K562 (cell line): ENCODE results near the gene BEST1. TPM values are rescaled to one million over a fixed set of nuclear protein-coding genes. Genes with fewer than 3 reads are reported as not detected.

ENCODE experiments used
- ATAC-seq: fragments of 200-7000 bp; cut with Tn5 transposase; 3 replicates; pipeline ENCODE4 v1.9.1; 2020; ENCODE audit warnings: moderate library complexity
- BruUV-seq: library from RNA; stranded (reverse); fragments of 400-500 nt; replicated peaks from 2 replicates; lab custom pipeline; 2021; lab: Mats Ljungman, UMichigan
- CTCF ChIA-PET: fragments of 300-600 bp; formaldehyde crosslinking; extraction: SDS; loops from one replicate; lab custom pipeline; 2021; ENCODE audit warnings: low intra/inter-chr PET ratio; lab: Yijun Ruan, JAX
- POLR2A ChIA-PET: fragments of 300-600, 350-650 bp; sonication (Branson Sonifier 250); formaldehyde crosslinking; extraction: SDS; loops from one replicate; lab custom pipeline; 2021; ENCODE audit warnings: antibody characterized with exemption, inconsistent platforms; lab: Yijun Ruan, JAX
- DNase-seq, 4 experiments: peaks; one replicate each; pipeline versions ENCODE4 v3.0.0 to v3.0.0-alpha.2; 2011 to 2018; ENCODE audit warnings: low spot score in 3 of 4, mixed read lengths in 3 of 4; ENCODE audit errors: extremely low read depth in 1 of 4
- FAIRE-seq: peaks from 2 replicates; lab custom pipeline; 2011; peaks lifted over from hg19 to GRCh38; lab: Jason Lieb, UNC
- H2AFZ ChIP-seq: 2 replicates; pipeline ENCODE4 v1.6.0; 2011; ENCODE audit warnings: low read depth, low read length, control low read depth, inconsistent platforms
- H3K27ac ChIP-seq: fragments of 200-600 bp; 3 replicates; pipeline ENCODE4 v1.8.0; 2011; ENCODE audit warnings: low read depth, mild to moderate bottlenecking, control low read depth, inconsistent platforms, low read length, moderate library complexity, mixed read lengths; ENCODE audit errors: extremely low read depth
- H3K27me3 ChIP-seq, 2 experiments: fragments of 300-600 bp in 1 of 2; 2 replicates in 1 of 2; 3 replicates in 1 of 2; pipeline versions ENCODE4 v1.6.0 to v1.8.0; 2011; ENCODE audit warnings: inconsistent platforms in 2 of 2, low read length in 2 of 2, mild to moderate bottlenecking in 1 of 2, mixed read lengths in 1 of 2, moderate library complexity in 1 of 2; ENCODE audit not compliant: control insufficient read depth in 2 of 2, insufficient read depth in 2 of 2
- H3K36me3 ChIP-seq: fragments of 300-600 bp; 3 replicates; pipeline ENCODE4 v1.8.0; 2011; ENCODE audit warnings: mild to moderate bottlenecking, low read length, inconsistent platforms; ENCODE audit not compliant: control insufficient read depth, insufficient read depth
- H3K4me1 ChIP-seq, 2 experiments: fragments of 200-600 bp in 1 of 2; replicated peaks in 1 of 2; 2 replicates in 1 of 2; 3 replicates in 1 of 2; pipeline versions ENCODE4 v1.5.1 to v1.8.0; 2011; ENCODE audit warnings: inconsistent platforms in 2 of 2, low read length in 2 of 2, mild to moderate bottlenecking in 1 of 2, mixed read lengths in 1 of 2, moderate library complexity in 1 of 2; ENCODE audit not compliant: control insufficient read depth in 2 of 2, insufficient read depth in 2 of 2
- H3K4me2 ChIP-seq: 2 replicates; pipeline ENCODE4 v1.6.1; 2011; ENCODE audit warnings: low read length, control low read depth, inconsistent platforms, mixed read lengths; ENCODE audit not compliant: insufficient read depth
- H3K4me3 ChIP-seq: fragments of 200-600 bp; sonication (generic), shearing (Covaris generic); 2 replicates; pipeline ENCODE4 v1.5.1; 2016; ENCODE audit warnings: control low read depth, inconsistent platforms
- H3K79me2 ChIP-seq: fragments of 200-600 bp; 3 replicates; pipeline ENCODE4 v1.8.0; 2011; ENCODE audit warnings: low read length, inconsistent platforms; ENCODE audit not compliant: control insufficient read depth, insufficient read depth
- H3K9ac ChIP-seq, 2 experiments: 2 replicates each; pipeline versions ENCODE4 v1.6.0 to v1.6.1; 2011; ENCODE audit warnings: low read depth in 2 of 2, low read length in 2 of 2, control low read depth in 1 of 2, inconsistent platforms in 1 of 2, mild to moderate bottlenecking in 1 of 2, mixed read lengths in 1 of 2; ENCODE audit not compliant: insufficient read depth in 1 of 2
- H3K9me1 ChIP-seq: one replicate; pipeline ENCODE4 v1.6.0; 2011; ENCODE audit warnings: inconsistent platforms, mild to moderate bottlenecking, low read length, moderate library complexity; ENCODE audit not compliant: control insufficient read depth, insufficient read depth
- H3K9me3 ChIP-seq: replicated peaks from 2 replicates; pipeline ENCODE4 v1.5.1; 2011; ENCODE audit warnings: low read depth, low read length, inconsistent platforms; ENCODE audit not compliant: control insufficient read depth, insufficient read depth
- H4K20me1 ChIP-seq: replicated peaks from 2 replicates; pipeline ENCODE4 v1.6.1; 2011; ENCODE audit warnings: low read length, inconsistent platforms, mixed read lengths; ENCODE audit not compliant: control insufficient read depth, insufficient read depth
- ATF1 ChIP-seq, 2 experiments: fragments of 450-650 bp in 1 of 2; IDR thresholded peaks; 2 replicates each; pipeline ENCODE4 v1.6.1; 2016; ENCODE audit warnings: missing compliant biosample characterization in 1 of 2, missing genetic modification characterization in 1 of 2
- BRF1 ChIP-seq: IDR thresholded peaks from 3 replicates; pipeline ENCODE4 v1.6.1; 2011; ENCODE audit warnings: borderline replicate concordance, mild to moderate bottlenecking; ENCODE audit not compliant: insufficient read length; ENCODE audit errors: extremely low read depth
- CHD2 ChIP-seq: IDR thresholded peaks from 2 replicates; pipeline ENCODE4 v1.6.1; 2011; ENCODE audit warnings: low read depth, low read length
- CREBBP ChIP-seq: IDR thresholded peaks from one replicate; pipeline ENCODE4 v1.6.1; 2012; ENCODE audit warnings: low read depth, mild to moderate bottlenecking, control low read depth, inconsistent platforms, low read length
- PHB ChIP-seq: fragments of 250-450 bp; sonication (Bioruptor Pico); IDR thresholded peaks from 2 replicates; pipeline ENCODE4 v1.5.0; 2021
- RAD51 ChIP-seq: fragments of 450-650 bp; IDR thresholded peaks from 2 replicates; pipeline ENCODE4 v1.7.1; 2016; ENCODE audit warnings: low read depth, mild to moderate bottlenecking, borderline replicate concordance
- SOX6 ChIP-seq: fragments of 450-650 bp; IDR thresholded peaks from 2 replicates; pipeline ENCODE4 v1.6.1; 2014; ENCODE audit warnings: mild to moderate bottlenecking
- SREBF2 ChIP-seq: sonication (generic); formaldehyde crosslinking; IDR thresholded peaks from 2 replicates; pipeline ENCODE4 v1.4.0; 2020; ENCODE audit warnings: mild to moderate bottlenecking, missing genetic modification reagents
- STAT5A ChIP-seq: IDR thresholded peaks from 2 replicates; pipeline ENCODE4 v1.6.1; 2012; ENCODE audit warnings: low read length, inconsistent platforms, borderline replicate concordance
- ZFP36 ChIP-seq: fragments of 150-350 bp; IDR thresholded peaks from 2 replicates; pipeline ENCODE4 v1.6.1; 2018; ENCODE audit warnings: low read length, low read depth; ENCODE audit not compliant: partially characterized antibody
- ZNF174 ChIP-seq: fragments of 250-450 bp; sonication (Bioruptor Pico); IDR thresholded peaks from 2 replicates; pipeline ENCODE4 v1.4.0; 2020; ENCODE audit warnings: mild to moderate bottlenecking
- ZNF24 ChIP-seq: fragments of 450-650 bp; IDR thresholded peaks from 2 replicates; pipeline ENCODE4 v1.6.1; 2016
- WGBS: fragments of 100-300 bp; shearing (Covaris generic); methylation state at CpG from one replicate; pipeline ENCODE4 v1.1.6; 2016; ENCODE audit warnings: low coverage, mixed read lengths; ENCODE audit not compliant: insufficient coverage; ENCODE audit errors: missing lambda C conversion rate; 5-methylcytosine and 5-hydroxymethylcytosine counted together
- in situ Hi-C: fragments of 300-500 bp; cut with MboI; formaldehyde crosslinking; loops from 4 replicates; pipeline ENCODE4 v1.15.0; 2018; ENCODE audit warnings: inconsistent platforms, mixed read lengths
- intact Hi-C: fragments of 100-400 bp; cut with micrococcal nuclease; formaldehyde crosslinking; loops from 2 replicates; pipeline ENCODE4 v1.14.2; 2022
- polyA plus RNA-seq, 8 experiments: library from polyadenylated mRNA; depleted of rRNA in 4 of 8; stranded (reverse) in 5 of 8; unstranded in 3 of 8; fragments of >200 nt; fragmentation: Nextera tagmentation in 2 of 8; fragmentation: Illumina TruSeq in 1 of 8; extraction: Ambion mirVana in 2 of 8; extraction: Trizol in 1 of 8; gene quantifications; 2 replicates each; pipeline versions ENCODE4 v1.2.1 to v1.2.3, GENCODE V29; 2011 to 2014; ENCODE audit warnings: inconsistent platforms in 1 of 8, missing spikeins in 1 of 8
- total RNA-seq, 7 experiments: library from RNA; depleted of rRNA in 6 of 7; stranded (reverse); fragments of >200 nt in 6 of 7; fragmentation: Illumina TruSeq in 2 of 7; extraction: Trizol in 2 of 7; gene quantifications; 2 replicates each; pipeline versions ENCODE4 v1.2.1 to v1.2.3, GENCODE V29; 2011 to 2021; ENCODE audit warnings: low replicate concordance in 1 of 7
- TF ChIP-seq, protein P1 (sequence below): IDR thresholded peaks from 2 replicates; pipeline ENCODE4 v1.6.1; 2011; ENCODE audit not compliant: insufficient read length; ENCODE audit errors: extremely low read depth
- TF ChIP-seq, protein P2 (sequence below): fragments of 200-800 bp; sonication (Bioruptor generic); IDR thresholded peaks from 2 replicates; pipeline ENCODE4 v1.6.1; 2017; ENCODE audit warnings: missing genetic modification characterization, missing compliant biosample characterization

The BEST1 gene
- total and polyA plus RNA-seq, 9 of the 15 experiments (the other 6 are each of a cell fraction or from before 2014, with no cell fraction given), result 0.07 to 1.3 (median 0.40) TPM

DNA sequence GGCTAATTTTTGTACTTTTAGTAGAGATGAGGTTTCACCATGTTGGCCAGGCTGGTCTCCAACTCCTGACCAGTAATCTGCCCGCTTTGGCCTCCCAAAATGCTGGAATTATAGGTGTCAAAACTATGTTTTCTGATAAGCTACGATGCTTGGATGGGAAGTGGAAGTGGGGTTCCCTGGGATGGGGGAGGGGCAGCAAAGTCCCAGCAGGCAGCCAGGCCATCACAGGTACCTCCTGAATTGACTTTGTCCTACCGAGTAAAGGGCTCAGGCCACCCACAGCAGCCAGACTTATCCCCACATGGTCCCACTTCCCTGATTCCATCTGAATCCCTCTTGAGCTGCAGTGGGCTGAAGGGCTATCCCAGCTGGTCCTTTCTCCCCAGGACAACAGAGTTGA lies 10.4 kb downstream of the BEST1 start:
- ChIA-PET POLR2A (interaction anchor here (0.6 to 11.8 kb wide), 8 partner anchors 11 to 244 kb away, joined by 3 to 327 read pairs (median 4); partner anchors contain the start of gene BEST1), CTCF (no interaction called here)
- Histone ChIP-seq H3K4me3 (no peak overlapping the region), H3K27ac (no peak overlapping the region), H3K79me2 (peaks cover 22% of the 10 kb centered on the region), H3K4me1 (peaks cover 38 to 45% of the 10 kb centered on the region in 2 experiments), H3K36me3 (peaks cover 26% of the 10 kb centered on the region), H3K4me2 (no peak overlapping the region), H3K9me3 (no peaks in the 10 kb centered on the region), H3K9ac (no peak overlapping the region; a peak in 1 of 4 replicates), H2AFZ (no peak overlapping the region), H3K27me3 (no peaks in the 10 kb centered on the region), H4K20me1 (peaks cover 29% of the 10 kb centered on the region), H3K9me1 (peaks cover 6% of the 10 kb centered on the region)
- intact Hi-C loops, result no loop called here
- FAIRE-seq (no peak), ATAC-seq (no peak), DNase-seq (peak in 1 of 4 experiments; percentile 4)
- in situ Hi-C loops, result no loop called here
- no TSS peak for BruUV-seq
- WGBS, result 45% methylated on average over 3 of the region's 3 CpGs
- TF ChIP-seq, protein P1, sequence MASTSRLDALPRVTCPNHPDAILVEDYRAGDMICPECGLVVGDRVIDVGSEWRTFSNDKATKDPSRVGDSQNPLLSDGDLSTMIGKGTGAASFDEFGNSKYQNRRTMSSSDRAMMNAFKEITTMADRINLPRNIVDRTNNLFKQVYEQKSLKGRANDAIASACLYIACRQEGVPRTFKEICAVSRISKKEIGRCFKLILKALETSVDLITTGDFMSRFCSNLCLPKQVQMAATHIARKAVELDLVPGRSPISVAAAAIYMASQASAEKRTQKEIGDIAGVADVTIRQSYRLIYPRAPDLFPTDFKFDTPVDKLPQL, result no peak
- TF ChIP-seq PHB (CRISPR knock-in tag) (no peak), SOX6 (no peak), ZFP36 (no peak), STAT5A (no peak), RAD51 (no peak), BRF1 (no peak), CREBBP (no peak), CHD2 (no peak), ZNF24 (no peak), SREBF2 (CRISPR knock-in tag) (no peak), ZNF174 (CRISPR knock-in tag) (no peak), ATF1 (CRISPR knock-in tag; IDR thresholded peaks at IDR 0.05) (no peak), ATF1 (tag; IDR thresholded peaks at IDR 0.05) (no peak)
- TF ChIP-seq, protein P2, sequence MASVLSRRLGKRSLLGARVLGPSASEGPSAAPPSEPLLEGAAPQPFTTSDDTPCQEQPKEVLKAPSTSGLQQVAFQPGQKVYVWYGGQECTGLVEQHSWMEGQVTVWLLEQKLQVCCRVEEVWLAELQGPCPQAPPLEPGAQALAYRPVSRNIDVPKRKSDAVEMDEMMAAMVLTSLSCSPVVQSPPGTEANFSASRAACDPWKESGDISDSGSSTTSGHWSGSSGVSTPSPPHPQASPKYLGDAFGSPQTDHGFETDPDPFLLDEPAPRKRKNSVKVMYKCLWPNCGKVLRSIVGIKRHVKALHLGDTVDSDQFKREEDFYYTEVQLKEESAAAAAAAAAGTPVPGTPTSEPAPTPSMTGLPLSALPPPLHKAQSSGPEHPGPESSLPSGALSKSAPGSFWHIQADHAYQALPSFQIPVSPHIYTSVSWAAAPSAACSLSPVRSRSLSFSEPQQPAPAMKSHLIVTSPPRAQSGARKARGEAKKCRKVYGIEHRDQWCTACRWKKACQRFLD (CRISPR knock-in tag), result no peak
